SW 1271 (cell line): ENCODE results near the gene PIBF1.
"Not testable (repeated sequence)": the region's sequence is repeated elsewhere in the genome, so short reads cannot be mapped to it uniquely, and the experiment has no call there.

ENCODE experiments used
- DNase-seq, 2 experiments: peaks; one replicate each; lab custom pipeline; 2025; lab: John Stamatoyannopoulos, UW

Gene PIBF1

DNA sequence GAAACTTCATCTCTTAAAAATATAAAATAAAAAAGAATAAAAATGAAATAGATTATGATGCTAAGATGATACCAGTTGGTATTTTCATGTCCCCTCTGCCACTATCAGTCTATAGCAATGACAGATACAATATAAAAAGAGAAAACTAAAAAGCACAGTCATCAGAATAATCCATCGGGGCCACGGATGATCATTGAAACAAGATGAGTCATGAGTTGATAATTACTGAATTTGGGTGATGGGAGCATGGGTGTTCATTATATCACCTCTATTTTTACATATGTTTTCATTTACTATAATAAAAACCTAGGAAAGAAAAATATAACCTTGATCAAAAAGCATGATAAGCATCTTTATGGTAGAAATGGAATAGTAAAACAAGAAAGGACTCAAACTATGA is 41.1 kb downstream of the PIBF1 start:
- DNase-seq, result no peak

DNA sequence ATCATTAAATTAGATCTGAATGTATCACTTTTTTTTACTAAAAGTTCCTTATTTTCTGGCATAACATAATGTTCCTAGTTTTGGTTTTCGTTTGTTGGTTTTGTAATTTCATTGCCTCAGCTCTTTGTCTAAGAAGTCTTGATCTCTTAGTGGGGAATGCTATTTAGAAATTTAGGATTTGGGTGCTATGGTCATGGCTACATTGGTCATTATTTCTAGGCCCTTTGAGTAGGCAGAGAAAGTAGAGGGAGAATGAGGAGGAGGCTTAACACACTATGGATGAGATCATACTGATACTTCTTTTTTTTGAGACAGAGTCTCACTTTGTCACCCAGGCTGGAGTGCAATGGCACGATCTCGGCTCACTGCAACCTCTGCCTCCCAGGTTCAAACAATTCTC is 41.8 kb downstream of the PIBF1 start:
- DNase-seq, result no peak

DNA sequence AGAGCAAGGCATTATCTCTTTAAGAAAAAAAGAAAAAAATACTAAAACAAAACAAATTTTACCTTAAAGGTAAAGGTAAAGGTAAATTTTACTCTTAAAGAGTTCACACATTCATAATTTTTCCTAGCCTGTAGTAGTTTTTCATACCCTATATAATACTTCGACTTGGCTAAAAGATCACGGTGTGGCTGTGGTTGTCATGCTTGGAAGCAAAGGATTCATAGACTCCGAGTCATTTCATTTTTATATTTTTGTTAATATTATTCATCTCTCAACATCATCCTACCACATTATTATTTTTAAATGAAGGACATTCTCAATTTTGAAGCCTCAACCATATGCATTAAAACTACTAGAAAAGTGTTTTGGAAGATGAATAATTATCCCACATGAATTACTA is 52.7 kb downstream of the PIBF1 start:
- DNase-seq, result no peak

DNA sequence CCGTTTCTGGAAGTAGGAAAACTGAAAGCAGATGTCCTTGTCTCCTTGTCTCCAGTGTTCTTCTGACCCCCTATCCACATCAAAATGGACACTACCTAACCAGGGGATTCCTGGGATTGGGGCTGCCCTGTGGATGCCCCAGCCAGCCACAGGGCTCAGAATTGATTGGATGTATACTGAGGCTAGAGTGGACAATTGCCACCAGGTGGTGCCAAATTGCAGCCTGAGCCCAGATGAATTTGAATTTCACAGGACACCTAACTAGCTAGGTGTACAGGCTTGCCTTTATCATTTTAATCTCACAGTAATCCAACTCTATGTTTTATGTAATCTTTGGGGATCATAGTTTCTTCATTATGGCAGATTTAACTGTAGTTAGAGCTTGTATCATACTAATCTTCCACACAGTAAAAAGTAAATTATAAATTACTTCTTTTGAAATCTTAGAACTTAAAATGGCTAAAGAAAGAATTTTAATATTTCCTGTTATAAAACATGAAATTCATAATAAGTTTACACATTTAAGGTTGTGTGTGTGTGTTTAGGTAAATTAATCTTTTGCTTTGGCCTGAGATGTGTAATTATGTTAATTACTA is 58.0 kb downstream of the PIBF1 start:
- peak; percentile 28 to 31 for DNase-seq

DNA sequence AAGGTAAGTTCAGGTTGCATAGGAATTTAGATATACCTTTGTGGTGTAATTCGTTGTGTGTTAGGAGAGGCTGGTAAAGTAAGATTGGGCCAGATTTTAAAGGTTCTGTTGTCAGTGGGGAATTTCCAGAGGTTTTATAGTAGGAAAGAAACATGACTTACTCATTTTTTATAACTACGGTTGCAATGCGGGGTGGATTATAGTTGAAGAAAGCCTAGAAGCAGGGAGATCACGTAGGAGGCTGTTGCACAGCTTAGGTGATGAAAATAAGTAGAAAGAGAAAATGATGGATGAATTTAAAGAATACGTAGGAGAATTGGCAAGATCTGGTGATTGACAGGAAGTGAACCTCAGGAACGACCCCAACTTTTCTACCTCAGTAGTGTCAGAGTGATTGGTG is 61.1 kb downstream of the PIBF1 start:
- DNase-seq, result no peak

DNA sequence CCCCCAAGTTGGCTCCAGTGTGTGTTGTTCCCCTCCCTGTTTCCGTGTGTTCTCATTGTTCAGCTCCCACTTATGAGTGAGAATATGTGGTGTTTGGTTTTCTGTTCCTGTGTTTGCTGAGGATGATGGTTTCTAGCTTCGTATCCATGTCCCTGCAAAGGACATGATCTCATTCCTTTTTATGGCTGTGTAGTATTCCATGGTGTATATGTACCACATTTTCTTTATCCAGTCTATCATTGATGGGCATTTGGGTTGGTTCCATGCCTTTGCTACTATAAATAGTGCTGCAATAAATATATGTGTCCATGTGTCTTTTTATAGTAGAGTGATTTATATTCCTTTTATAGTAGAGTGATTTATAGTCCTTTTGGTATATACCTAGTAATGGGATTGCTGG is 63.2 kb downstream of the PIBF1 start:
- DNase-seq, result not testable (repeated sequence)

DNA sequence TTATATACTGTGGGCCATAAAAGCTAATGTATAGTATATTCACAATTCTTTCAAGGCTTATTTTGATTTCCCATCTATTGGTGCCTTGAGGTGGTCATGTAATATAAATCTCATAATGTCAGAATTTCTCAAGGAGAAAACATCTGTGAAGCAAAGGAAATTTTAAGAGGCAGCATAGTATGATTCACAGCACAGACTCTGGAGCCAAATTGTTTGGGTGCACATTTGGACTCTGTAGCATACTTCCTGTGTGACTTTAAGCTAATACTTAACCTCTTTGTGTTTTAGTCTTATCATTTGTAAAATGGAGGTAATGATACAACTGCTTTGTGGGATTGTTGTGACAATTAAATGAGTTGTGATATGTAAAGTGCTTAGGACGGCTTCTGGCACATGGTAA is 67.6 kb downstream of the PIBF1 start:
- no peak for DNase-seq

DNA sequence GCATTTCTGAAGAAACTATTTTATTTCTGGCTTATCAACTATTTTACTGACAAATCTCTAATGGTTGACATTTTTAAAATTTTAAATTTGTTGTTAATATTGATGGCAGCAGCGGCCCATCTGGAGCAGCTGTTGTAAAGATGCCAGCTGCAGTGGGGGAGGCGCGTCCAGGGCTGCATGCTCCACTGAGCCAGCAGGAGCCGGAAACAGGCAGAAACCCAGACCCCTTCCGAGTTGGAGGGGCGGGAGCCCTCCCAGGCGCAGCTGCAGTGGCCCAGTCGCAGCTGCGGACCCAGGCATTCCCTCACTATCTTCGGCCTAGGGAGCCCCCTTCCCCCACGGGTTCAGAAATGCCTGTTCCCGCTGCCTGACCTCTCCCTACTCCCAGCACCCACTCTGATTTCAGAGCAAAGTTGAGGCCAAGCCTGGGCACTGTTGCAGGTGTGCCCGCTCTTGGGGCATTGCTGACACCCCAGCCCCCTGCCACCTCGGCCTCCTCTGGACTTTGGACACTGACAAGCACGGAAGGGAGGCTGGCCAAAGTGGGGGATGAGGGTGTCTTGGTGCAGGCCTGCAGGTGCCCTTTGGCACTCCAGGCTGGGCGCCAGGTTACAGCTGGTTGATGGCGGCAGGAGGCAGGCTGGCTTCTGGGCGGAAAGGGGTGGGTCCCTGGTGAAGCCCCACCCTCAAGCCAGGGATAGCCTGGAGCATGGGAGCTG is 69.2 kb downstream of the PIBF1 start:
- DNase-seq, result no peak

DNA sequence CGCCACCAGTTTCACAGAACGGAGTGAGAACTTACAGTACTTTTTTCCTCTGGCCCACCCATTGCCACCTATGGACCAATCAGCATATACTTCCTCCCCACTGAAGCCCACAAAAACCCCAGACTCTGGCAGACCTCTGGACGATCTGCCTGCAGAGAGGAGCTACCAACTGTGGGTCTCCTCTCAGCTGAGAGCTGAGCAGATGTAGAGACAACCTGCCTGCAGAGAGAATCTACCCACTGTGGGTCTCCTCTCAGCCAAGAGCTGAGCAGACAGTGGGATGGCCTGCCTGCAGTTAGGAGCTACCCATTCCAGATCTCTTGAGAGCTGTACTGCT is 69.7 kb downstream of the PIBF1 start:
- DNase-seq, result no peak

DNA sequence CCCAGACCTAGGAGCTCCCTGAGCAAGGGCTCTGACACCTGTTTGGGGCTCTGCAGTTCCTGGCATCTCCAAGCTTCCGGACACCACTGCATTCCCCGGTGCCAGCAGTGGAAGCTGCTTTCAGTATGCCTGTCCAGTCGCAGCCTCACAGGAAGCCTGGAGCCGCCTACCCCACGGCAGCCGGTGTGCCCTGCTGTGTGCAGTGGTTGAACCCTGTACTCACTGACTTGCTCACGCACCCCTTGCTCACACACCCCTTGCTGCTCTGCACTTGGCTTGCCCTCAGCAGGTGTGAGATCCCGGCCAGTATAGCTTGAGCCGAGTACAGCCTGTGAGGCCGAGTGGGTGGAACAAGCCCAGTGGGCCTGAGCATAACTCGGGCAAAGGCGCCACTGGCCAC is 70.3 kb downstream of the PIBF1 start:
- DNase-seq, result no peak

DNA sequence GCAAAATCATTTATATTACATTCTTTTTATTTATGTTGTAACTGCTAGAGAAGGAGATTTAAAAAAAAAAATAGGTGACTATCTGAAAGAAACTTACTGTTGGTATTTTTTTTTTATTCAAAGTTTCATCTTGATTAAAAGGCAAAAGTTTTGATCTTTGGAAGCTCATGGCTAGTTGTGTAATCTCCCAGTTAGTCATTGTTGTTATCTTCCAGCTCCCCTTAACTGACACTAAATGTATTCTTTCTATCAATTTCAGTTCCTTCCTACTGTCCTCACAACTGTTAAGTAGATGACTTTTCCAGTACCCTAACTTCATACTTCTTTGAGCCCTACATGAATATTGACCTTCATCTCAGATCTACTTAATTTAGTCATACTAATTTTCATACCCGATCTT is 71.1 kb downstream of the PIBF1 start:
- no peak for DNase-seq

DNA sequence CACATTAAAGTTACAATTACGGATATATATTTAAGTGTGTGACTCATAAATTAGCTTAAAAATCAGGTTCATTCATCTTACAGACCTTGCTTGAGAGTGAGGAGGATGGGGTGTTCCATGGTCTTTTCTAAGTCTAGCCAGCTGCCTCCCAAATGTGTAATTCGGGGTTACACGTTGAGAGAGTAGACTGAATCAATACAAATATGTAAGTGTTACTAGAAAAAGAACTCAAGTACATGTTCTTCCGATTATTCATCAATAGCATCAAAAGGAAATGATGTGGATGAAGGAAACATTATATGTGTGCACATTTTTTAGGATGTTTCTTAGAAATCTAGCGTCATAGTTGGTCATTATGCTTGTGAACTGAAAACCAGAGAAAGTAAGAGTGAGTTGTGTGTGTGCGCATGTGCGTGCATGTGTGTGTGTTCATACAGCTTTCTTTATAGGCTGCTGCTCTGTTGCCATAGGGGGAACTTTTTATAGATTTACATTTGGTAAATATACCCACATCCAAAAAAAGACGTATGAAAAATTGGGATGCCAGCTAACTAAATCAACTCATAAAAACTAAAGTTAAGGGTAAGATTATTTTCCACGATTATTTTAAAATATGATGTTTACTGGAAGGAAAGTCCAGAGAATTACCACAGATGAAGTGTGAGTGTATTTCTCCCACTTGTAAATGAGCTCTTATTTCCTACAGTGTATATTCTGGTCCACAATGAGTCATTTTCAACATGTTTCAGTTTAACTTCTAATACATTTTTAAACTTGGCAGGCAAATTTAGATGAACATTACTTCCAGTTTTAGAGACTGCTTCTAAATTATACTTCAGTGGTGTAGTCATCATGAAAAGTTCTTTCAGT is 82.4 kb downstream of the PIBF1 start:
- no peak for DNase-seq

DNA sequence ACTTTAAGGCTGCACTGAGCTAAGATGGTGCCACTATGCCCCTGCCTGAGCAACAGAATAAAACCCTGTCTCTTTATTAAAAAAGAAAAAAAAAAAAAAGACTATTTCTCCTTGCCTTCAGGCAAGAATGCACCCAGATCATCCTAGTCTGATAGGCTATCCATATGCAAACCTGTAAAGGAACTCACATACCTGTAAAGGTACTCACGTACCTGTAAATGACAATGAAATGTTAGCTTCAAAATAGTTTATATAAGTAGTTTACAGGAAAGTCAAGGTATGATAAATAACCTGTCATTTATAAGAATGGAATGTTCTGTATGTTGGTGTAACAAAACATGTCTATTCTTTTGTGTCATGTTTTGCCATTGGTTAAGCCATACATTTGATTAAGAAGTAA is 86.3 kb downstream of the PIBF1 start:
- no peak for DNase-seq

DNA sequence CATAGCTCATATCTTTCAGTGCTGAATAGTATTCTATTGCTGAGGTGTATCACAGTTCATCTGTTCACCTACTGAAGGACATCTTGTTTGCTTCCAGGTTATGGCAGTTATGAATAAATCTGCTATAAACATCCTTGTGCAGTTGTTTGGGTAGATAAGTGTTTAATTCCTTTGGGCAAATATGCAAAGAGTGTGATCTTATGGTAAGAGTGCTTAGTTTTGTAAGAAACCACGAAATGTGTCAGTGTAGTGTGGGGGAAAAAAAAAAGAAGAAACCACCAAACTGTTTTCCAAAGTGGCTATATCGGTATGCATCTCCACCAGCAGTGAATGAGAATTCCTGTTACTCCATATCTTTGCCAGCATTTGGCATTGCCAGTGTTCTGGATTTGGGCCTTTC is 93.3 kb downstream of the PIBF1 start:
- DNase-seq, result no peak

DNA sequence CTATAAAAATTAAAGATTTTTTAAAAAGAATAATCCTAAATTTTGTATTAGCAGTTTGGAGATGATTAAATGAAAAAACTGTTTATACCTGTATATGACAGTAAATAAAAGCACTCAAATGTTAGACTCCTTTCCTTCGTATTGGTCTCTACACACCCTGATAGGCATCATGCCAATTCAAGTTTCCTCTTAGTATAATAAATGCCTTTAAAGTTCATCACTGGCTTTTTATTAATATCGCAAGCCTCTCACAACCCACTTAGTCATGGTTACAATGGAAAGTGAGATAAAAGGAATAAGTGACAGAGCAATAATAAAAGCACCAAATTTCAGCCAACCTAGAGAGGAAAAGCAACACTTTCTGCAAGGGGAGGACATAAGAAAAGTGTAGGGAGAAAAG is 102.2 kb downstream of the PIBF1 start:
- no peak for DNase-seq

DNA sequence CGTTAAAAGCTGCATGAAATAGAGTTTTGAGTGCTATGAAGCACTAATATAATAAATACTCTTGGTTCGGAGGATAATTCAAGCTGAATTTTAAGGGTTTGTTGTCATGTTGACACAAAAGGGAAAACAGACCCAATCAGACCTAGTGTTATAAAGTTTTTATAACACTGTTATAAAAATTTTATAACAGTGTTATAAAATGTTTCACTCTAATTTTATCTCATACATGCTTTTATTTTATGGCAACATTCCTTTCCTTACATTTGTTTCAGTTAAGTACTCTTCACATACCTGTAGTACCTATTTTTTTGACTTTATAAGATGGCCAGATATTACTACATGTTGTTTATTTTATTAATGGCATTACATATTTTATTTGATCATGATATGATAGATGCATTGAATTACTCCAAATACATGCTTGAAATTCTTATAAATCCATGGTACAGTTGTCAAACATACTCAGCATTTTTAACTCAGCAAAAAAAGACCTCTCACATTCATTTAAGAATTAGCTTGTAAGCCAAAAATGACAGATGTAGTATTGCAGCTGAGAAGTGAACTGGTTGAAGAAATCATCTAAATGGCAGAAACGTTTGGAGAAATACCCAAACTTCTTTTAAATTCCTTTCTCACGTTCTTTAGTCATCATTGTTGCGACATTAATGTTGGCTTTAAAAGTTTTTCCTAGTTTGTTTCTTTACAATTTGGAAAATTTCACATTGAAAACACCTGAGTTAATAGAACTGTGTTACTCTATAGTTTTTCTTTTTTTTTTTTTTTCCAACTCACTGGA is 104.5 kb downstream of the PIBF1 start:
- no peak for DNase-seq

DNA sequence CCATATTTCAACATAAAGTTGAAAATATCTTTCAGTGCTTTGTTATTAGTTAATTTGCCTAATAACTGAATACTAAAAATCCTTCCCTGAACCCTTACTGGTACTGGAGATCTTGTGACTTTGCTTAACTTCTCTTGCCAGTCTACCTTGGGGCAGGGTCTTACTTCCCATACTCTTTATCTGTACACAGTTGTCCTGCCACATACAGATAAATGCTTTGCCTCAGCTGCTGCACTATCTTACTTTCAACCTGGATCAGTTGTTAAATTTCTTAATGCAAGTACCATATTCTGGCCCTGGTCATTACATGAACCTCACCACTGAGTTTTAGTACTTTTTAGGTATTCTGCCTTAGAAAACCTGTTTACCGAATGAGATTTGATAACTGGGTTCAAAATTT is 107.6 kb downstream of the PIBF1 start:
- no peak for DNase-seq

DNA sequence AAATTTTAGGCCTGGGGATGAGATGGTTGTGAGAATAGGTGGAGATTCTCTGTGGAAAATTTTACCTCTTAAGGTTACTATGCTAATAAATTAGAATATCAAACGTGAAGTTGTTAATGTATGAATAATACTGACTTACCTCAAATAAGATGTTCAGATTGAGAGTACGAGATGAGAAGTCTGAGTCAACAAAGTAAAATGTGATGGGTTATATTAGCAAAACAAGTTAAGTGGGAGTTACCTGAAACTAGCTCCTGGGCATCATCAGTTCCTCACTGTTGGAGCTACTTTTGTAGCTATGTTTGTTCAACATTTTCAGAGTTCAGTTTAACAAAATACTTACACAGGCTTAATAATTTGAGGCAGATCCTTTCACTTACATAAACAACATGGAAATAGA is 108.6 kb downstream of the PIBF1 start:
- DNase-seq, result no peak

DNA sequence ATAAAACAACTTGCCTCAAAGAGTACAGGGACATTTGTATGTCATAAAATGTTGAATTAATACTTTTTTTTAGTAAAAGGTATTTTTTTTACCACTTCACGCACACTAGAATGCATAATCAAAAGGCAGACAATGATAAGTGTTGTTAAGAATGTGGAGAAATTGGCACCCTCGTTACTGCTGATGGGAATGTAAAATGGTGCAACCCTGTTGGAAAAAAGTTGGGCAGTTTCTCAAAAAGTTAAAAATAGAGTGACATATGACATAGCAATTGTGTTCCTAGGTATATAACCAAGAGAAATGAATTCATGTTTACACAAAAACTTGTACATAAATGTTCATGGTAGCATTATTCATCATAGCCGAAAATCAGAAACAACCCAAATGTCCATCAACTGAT is 109.5 kb downstream of the PIBF1 start:
- no peak for DNase-seq

DNA sequence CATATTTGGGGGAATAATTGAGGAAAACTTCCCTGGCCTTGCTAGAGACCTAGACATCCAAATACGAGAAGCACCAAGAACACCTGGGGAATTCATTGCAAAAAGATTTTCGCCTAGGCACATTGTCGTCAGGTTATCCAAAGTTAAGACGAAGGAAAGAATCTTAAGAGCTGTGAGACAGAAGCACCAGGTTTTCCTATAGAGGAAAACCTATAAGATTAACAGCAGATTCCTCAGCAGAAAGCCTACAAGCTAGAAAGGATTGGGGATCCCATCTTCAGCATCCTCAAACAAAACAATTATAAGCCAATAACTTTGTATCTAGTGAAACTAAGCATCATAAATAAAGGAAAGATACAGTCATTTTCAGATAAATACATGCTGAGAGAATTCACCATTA is 114.9 kb downstream of the PIBF1 start:
- DNase-seq, result no peak

DNA sequence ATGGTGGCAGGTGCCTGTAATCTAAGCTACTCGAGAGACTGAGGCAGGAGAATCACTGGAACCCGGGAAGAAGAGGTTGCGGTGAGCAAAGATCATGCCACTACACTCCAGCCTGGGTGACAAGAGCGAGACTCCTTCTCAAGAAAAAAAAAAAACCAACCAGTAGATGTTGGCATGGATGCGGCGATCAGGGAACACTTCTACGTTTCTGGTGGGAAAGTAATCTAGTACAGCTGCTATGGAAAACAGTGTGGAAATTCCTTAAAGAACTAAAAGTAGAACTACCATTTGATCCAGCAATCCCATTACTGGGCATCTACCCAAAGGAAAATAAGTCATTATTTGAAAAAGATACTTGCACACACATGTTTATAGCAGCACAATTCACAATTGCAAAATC is 119.6 kb downstream of the PIBF1 start:
- not testable (repeated sequence) for DNase-seq

DNA sequence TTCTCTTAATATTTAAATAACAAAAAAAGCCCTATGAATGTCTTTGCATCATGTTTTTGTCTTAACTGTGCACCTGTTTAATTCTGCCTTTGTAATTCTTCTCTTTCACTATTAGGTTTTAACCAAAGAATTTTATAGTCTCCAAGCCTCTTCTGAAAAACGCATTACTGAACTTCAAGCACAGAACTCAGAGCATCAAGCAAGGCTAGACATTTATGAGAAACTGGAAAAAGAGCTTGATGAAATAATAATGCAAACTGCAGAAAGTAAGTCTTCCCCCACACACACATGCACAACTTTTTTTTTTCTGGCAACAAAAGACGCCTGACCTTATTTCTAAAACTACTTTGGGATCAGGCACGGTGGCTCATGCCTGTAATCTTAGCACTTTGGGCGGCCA is 126.5 kb downstream of the PIBF1 start:
- DNase-seq, result no peak

DNA sequence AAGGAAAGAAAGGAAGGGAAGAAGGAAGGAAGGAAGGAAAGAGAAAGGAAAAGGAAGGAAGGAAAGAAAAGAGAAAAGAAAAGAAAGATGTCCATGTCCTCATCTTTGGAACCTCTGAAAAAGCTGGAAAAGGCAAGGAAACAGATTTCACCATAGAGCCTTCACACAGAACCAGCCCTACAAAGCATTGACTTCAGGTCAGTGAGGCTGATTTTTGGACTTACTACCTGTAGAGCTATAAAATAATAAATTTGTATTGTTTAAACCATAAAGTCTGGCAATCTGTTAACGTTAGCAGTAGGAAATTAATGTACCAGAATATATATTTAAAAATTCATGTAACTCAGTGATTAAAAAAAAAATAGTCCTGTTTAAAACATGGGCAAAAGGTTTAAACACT is 130.0 kb downstream of the PIBF1 start:
- no peak for DNase-seq
